HL-60/S4 (cell line): ENCODE data around the gene LYPD4.

Source experiments
- in situ Hi-C: fragments of 300-500 bp; cut with MboI; formaldehyde crosslinking; loops from 2 replicates; pipeline ENCODE4 v1.14.3; 2022; ENCODE audit warnings: low sequenced_read_pairs

Gene LYPD4, protein sequence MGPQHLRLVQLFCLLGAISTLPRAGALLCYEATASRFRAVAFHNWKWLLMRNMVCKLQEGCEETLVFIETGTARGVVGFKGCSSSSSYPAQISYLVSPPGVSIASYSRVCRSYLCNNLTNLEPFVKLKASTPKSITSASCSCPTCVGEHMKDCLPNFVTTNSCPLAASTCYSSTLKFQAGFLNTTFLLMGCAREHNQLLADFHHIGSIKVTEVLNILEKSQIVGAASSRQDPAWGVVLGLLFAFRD

DNA sequence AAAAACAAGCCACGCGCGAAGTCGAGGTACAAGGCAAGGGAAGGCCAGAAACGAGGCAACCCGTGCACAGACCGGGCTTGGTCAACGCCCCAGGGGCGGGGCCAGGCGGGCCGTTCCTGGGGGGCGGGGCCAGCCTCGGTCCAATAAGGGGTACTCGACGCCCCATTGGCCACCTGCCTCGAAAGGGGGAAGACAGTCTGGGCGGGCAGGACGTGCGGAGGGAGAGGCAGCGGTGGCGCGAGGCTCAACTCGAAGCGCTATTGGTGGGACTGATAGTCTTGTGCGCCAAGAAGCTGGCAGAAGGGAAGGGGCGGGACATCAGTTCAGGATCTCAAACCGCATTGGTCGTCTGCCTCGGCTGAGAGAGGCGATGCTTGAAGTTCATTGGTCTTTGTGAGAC, at the start of gene LYPD4:
LYPD4 (minus strand) TSS at position 83 of the 400 bp plus-strand sequence. CDS start 5,398 bp downstream, outside the sequence.
- in situ Hi-C loops: no loop called here

DNA sequence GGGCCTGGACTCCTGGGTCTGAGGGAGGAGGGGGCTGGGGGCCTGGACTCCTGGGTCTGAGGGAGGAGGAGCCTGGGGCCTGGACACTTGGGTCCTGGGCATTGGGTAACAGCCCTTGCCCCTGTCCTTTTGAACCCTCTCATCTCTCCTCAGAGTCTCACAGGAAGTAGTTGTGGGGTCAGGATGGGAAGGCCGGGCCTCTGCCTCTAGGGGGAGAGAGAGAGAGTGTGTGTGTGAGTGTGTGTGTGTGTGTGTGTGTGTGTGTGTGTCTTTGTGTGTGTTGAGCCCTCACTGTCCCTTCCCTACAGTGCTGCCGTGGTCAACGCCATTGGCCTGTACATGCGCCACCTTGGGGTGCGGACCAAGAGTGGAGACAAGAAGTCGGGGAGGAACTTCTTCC, 49.4 kb upstream of the LYPD4 start:
- in situ Hi-C loops: no loop called here

DNA sequence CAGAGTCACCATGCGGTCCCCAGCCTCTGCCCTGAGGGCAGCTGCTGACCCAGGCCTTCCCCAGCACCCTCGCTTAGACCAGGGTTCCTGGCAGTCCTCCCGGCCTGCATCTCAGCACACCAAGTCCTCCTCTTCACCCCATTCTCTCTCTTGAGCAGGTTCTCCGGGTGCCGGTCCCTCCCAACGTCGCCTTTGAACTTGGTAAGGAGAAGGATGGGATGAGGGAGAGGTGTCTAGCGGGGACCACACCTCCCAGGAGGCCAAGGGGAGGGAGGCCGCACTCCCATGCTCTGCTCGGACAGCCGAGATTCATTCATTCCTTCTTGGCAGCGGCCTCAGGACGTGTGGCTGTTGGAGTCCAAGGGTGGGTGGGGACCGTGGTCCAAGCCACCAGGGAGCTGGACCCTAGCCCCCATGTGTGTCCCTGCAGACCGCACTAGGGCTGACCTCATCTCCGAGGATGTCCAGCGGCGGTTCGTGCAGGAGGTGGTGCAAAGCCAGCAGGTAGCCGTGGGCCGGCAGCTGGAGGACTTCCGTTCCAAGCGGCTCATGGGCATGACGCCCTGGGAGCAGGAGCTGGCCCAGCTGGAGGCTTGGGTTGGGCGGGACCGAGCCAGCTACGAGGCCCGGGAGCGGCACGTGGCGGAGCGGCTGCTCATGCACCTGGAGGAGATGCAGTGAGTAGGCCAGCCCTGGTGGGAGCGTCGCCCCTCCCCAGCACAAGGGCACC, 47.9 kb upstream of the LYPD4 start:
- in situ Hi-C loops: no loop called here

DNA sequence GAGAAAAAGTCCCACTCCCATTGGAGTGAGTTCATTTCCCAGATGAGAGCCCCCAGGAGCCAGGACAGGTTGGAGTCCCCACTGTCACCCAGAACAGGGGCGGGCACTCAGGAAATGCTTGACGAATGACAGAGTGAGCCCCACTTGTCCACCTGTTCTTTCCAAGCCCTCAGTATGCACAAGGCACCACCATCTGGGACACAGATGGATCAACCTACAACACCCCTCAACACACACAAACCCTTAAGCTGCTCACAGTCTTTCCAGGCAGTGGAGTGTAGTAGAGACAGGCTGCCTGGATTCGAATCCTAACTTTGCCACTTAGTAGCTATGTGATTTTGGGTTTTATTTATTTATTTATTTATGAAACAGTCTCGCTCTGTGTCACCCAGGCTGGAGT, 46.5 kb upstream of the LYPD4 start:
- in situ Hi-C loops: no loop called here

DNA sequence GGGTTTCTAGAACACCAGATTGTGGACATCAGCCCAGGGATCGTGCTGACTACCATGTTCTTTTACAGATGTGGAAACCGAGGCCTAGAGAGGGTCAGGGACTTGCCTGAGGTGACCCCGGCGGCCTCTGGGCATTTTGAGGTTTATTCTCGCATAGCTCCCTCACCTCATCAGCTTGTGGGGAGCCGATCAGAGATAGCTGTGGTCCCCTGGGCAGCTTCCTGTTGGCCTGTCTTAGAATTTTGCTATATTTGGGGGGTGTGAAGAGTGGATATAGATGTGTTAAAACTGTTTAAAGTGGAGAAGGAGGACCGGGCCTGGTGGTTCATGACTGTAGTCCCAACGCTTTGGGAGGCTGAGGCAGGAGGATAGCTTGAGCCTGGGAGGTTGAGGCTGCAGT, 45.4 kb upstream of the LYPD4 start:
- in situ Hi-C loops: no loop called here

DNA sequence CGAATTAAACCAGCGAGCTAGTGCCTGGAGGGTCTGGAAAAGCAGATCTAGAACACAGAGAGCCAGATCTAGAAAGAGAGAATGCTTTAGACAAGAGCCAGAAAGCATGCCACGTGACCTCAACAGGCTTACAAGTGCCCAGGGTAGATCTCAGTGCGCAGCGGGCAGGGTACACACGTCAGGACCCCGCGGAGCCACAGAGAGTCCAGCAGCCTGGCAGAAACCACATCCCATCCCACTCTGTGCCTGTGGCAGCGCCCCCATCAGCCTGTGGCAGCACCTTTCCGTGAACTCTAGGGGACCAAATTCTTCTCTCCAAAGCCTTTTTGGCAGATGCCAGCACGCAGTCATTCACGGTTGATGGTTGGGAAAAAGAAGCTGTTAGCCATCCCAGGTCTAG, 44.4 kb upstream of the LYPD4 start:
- in situ Hi-C loops: no loop called here

DNA sequence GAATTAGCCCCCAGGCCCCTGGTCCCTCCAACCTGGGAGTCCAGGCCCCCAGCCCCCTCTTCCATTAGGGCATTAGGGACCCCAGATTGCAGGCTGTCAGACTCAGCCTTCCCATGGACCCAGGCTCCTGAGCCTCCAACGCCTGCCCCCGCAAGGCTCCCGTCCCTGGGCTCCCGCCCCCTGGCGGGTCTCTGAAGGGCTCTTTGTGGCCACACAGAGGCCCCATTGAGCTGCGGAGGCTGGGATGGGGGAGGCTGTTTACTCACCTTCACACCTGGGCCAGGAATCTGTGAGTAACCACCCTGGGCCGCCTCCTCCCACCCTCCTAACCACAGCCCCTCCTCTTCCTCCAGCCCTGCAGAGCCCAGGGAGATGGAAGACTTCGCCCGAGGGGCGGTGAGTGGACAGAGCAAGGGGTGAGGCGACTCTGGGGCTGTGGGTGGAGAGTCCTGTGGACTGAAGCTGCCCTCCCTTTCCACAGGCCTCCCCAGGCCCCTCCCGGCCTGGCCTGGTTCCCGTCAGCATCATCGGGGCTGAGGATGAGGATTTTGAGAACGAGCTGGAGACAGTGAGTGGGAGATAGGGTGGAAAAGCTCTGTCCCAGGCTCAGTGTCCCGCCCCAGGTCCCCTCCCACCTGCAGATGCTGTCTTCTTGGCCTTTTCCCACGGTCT, 43.4 kb upstream of the LYPD4 start:
- in situ Hi-C loops: no loop called here

DNA sequence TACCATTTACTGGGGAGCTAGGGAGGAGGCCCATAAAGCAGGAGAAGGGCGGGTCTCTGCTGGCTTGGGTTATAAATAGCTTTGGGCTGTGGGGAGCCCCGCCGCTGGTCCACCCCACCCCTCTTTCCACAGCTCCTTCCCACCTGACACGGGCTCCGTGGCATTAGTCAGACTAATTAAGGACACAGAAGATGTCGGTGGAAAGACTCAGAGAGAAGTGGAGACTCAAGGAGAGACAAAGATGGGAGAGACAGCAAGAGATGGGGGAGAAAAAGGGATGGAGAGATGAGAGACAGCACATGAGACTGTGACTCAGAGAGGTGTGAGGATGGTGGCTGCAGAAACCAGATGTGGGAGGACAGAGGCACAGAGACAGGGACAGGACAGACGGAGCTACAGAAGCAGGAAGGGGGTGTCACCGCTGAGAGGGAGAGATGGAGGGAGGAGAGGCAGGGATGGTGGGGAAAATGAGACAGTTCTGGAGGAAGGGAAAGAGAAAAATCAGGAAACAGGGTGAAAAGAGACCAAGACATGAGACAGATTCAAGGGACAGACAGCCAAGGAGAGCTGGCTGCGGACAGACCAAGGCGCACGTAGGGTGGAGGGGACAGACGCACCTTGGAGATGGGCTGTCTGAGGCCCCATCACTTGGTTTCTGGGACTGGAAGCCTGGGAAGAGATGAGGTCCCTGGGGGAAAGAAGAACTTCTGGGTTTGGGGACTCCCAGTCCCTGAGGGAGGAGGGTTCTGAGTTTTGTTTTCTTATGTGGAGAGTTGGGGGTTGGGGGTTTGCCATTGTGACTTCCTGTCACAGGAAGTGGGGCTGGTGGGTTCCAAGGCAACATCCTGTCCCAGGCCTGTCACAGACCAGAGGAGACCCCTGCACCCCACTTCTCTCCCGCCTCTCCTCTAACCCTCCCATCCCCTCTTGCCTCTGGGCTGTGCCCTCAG, 42.6 kb upstream of the LYPD4 start:
- in situ Hi-C loops: no loop called here

DNA sequence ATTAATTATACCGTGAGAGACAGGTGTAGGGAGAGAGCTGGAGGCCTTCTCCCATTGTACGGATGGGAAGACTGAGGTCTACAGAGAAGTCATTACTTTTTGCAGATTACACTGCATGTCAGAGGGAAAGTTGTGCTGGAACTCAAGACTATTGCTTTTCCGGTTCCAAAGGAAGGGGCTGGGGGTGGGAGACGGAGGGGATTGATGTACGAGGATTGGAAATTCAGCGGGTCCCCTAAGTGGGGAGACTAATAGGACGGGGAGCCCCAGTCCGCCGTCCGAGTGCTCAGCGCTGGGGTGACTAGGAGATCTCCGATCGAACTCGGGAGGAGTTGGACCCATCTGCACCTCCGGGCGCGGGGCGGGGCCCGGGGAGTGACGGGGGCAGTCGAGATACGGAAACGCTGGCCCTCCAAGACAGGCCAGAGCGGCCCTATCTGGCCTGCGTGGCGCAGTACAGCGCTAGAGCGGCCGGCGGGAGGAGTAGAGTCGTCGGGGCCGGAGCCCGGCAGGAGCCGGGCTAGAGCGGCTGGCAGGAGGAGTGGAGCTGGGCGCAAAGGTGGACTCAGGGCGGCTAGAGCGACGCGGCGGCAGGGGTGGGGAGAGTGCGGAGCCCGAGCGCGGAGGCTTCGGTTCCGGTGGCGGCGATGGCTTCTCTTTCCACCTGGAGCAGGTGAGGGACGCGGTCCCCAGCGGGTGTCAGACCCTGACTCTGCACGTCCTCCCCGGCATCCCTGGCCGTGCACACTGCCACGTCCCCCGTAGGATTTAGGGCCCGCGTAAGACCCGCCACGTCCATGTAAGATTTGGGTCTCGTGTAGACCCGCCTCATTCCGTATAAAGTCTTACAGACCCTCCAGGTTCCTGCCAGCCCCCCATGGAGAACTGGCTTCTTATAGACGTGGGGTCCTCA, 39.6 kb upstream of the LYPD4 start:
- in situ Hi-C loops: no loop called here

DNA sequence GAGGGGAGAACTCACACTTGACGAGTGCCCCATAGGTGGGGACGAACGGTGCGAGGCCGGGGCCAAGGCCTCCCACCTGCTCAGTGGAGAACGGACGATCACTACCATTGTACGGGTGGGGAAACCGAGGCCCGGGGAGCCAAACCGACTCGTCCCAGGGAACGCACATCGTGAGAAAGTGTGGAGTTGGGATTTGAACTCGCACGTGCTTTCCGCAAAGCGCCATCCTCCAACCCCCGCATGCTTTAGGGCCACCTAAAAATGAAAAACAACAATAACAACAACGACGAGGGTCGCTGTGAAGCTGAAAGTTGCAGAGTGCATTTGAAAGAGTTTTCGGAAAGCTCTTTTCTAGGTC, 39.0 kb upstream of the LYPD4 start:
- in situ Hi-C loops: no loop called here

DNA sequence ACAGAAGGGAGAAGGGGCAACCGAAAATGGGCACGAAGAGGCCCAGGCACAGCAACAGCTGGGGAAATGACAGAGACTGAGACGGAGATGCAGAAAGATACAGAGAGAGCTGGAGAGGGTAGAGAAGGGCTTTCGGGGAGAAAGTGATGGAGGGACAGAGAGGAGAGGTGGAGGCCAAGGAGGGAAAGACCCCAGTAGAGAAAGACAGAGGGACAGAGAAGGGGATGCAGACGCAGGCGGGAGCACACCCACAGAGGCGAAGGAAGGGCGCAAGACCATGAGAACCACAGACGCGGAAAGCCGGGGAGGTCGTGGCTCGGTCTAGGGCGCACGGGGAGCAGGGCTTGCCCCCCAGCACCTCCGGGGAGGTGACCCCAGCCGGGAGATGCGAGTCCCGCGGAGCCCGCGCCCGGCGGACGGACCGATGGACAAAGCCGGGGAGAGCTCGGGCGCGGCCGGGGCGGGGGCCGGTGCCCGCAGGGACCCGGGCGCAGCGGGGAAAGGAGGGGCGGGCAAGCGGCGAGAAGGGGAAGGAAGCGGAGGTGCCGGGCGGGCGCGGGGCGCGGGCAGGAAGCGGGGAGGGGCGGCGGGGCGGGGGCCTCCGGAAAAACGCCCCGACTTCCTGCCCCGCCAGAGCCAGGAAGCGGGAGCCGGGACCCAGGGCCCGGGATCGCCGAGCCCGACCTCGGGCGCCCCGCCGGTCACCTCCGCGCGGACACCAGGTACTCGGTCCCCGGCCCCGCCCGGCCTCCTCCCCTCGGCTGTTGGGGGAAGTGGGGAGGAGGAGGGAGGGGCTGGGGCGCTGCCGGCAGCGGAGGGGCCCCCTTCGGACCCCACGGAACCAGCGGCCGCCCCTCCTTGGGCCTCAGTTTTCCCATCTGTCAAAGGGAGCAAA, 38.3 kb upstream of the LYPD4 start, which contains the start of gene ARHGEF1:
ARHGEF1 (plus strand) TSS at position 617 of the 895 bp plus-strand sequence. CDS start 4,899 bp downstream, outside the sequence.
- in situ Hi-C loops: no loop called here

DNA sequence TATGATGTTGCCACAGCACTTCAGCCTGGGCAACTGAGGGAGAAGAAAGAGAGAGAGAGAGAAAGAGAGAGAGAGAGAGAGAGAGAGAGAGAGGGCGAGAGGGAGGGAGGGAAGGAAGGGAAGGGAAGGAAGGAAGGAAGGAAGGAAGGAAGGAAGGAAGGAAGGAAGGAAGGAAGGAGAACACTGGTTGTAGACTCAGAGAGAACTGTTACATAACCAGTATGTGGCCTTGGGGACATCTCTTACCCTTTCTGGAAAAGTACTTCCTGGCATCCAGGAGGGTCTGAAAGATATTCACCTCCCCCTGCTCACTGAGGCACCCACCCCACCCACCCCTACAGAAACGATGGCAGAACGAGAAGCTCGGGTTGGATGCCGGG, 35.8 kb upstream of the LYPD4 start:
- in situ Hi-C loops: no loop called here

DNA sequence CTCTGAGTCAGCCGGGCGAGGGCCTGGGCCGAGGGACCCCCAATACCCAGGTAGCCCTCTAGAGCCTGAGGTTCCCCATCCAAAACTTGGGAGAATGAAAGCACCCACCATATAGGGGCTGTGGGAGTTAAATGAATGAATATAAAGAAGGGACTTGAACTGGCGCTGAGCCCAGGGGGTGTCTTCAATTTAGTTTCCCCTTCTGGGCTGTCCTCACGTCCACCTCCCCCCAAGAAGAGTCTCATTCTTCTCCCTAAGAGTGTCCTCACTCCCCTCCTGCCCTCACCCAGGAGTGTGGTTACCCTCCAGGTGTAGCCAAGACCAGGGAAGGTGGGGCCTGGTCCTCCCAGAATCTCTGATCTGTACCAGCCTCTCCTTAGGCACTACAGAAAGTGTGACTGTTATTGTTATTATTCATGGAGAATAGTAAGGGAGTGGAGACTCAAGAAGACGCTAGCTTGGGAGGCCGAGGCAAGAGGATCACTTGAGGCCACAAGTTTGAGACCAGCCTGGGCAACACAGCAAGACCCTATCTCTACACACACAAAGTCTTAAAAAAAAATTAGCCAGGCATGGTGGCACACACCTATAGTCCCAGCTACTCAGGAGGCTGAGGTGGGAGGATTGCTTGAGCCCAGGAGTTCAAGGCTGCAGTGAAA, 35.3 kb upstream of the LYPD4 start:
- in situ Hi-C loops: no loop called here

DNA sequence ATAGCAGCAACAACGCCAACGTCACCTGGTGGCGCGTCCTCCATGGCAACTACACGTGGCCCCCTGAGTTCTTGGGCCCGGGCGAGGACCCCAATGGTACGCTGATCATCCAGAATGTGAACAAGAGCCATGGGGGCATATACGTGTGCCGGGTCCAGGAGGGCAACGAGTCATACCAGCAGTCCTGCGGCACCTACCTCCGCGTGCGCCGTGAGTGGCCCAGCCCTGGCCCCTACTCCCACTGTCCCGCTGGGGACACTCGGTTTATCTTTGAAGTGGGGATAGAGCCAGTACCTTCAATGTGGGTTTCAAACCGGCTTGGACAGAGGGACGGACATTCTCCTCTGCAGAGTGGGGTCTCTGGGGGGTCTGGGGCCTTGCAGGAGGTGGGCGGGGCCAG, 34.6 kb upstream of the LYPD4 start:
- in situ Hi-C loops: no loop called here

DNA sequence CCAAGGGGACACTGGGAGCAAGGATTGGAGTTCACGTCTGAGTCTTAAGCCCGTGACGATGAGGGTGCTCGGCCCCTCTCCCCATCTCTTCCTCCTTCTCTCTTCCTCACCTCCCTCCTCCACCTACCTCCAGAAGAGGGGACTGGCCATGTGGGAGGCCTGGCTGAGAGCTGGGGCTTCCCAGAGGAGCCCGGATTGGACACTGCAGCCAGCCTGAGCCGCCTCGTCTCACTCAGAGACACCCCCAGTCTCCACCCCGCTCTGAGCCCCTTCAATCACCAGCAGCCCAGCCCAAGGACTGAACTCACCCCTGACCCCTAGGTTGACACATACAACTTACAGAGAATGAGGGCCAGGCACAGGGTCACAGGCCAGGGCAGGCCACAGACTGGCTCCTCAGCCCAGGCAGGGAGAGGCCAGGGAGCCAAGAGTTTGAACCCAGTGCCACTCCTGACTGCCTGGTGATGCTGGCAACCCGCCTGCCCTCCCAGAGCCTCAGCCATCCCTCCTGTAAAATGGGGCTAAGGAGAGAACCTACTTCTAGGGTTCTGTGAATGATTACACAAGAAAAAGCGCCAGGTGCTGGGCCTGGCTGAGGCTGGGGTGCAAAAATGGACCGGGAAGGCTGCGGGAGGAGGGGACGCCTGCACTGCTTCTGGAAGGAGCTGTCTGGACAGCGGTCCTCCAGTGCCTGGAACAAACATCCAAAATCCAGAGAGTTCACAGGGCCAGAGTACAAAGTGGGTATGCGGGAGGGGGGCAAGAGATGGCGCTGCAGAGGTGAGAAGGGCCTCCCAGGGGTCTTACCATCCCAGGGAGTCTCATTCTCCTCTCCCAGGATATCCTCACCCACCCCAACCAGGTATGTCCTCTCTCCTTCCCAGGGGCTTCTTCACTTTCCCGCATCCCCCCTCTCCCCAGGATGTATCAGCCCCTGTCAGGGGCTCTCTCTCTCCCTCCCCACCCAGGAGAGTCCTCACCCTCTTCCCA, 33.7 kb upstream of the LYPD4 start:
- in situ Hi-C loops: no loop called here

DNA sequence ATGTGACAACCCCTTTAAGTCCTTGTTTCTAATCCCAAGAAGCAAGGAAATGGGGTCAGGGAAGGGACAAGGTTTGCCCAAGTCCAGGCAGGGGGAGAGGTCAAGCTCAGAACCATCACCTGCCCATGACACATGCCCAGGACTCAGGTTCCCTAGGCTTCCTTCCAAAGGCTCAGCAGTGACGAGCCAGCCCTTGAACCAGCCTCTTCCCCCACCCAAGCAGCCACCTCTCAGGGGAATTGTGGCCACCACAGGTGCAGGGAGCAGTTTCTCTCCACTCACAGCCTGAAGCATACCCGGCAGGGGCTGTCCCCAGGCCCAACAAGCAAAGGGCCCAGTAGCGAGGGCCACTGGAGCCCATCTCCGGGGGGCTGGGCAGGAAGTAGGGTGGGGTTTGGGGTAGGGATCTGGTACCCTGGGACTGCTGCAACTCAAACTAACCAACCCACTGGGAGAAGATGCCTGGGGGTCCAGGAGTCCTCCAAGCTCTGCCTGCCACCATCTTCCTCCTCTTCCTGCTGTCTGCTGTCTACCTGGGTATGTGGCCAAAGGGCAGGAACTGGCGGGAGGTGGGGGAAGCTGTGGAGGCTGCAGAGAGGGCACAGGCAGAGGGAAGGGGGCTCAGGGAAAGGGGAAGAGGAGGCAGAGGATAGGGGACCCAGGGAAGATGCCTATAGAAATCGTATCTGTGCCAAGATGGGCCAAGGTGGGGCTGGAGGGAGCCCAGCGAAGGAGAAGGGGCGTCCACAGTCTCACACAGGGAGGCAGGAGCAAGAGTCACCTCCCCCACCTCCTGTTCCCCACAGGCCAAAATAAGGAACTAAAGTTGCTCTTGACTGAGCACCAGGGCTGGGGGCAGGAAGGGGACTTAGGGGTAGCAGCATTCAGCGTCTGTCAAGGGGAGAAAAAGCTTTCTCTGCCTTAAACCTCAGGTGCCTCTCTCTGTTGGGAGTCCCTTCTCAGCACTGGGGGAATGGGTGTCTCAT, 32.7 kb upstream of the LYPD4 start, which contains the start of gene CD79A:
CD79A (plus strand) TSS at position 433 of the 986 bp plus-strand sequence; CDS start at position 459, 26 bp downstream.
- in situ Hi-C loops: no loop called here
